Liver (tissue), 3 donors: ENCODE data around the gene MN1.

Source experiments
- CTCF ChIP-seq: fragments of 150-350 bp; IDR thresholded peaks from 2 replicates; pipeline ENCODE4 v1.5.1; 2017; ENCODE audit warnings: improper control_type of control experiment, low read depth, low read length; ENCODE audit not compliant: missing input control
- EGR1 ChIP-seq, 2 donors: IDR thresholded peaks; 2 replicates each; pipeline ENCODE4 v1.6.1; 2016 to 2018; ENCODE audit warnings: antibody characterized with exemption in 2 of 2, low read depth in 2 of 2
- MAX ChIP-seq: IDR thresholded peaks from 2 replicates; pipeline ENCODE4 v1.6.1; 2016; ENCODE audit warnings: antibody characterized with exemption
- donor health status: healthy.
- donor health status: healthy.

- TF ChIP-seq CTCF = no peak
- TF ChIP-seq EGR1 (IDR thresholded peaks at IDR 0.05; ENCODE audit: low read depth in 2 of 2) = no peak
- TF ChIP-seq MAX = no peak
Measured at GRCh38 chr22:27705408-27706080, 96.0 kb downstream of the MN1 start.
